PC-3 (cell line): ENCODE measurements around the gene CSMD2. TPM values are rescaled to one million over a fixed set of nuclear protein-coding genes. Genes with fewer than 3 reads are reported as not detected.

Experiments
- ATAC-seq: fragments of 200-7000 bp; cut with Tn5 transposase; 2 replicates; pipeline ENCODE4 v1.9.1; 2020; ENCODE audit warnings: mild to moderate bottlenecking, moderate library complexity
- BruUV-seq: library from RNA; stranded (reverse); fragments of 400-500 nt; replicated peaks from 2 replicates; lab custom pipeline; 2021; lab: Mats Ljungman, UMichigan
- CTCF ChIA-PET: fragments of 300-600 bp; sonication (Branson Sonifier 250); formaldehyde crosslinking; loops from one replicate; lab custom pipeline; 2022; ENCODE audit warnings: antibody characterized with exemption; lab: Charles Lee
- POLR2A ChIA-PET: fragments of 300-600 bp; sonication (Branson Sonifier 250); formaldehyde crosslinking; loops from one replicate; lab custom pipeline; 2022; ENCODE audit warnings: antibody characterized with exemption; ENCODE audit not compliant: unreplicated experiment; lab: Charles Lee
- DNase-seq: peaks from one replicate; pipeline ENCODE4 v3.0.0-alpha.2; 2015
- H2AFZ ChIP-seq: fragments of 300-600 bp; sonication (generic); 2 replicates; pipeline ENCODE4 v1.6.0; 2016; ENCODE audit warnings: antibody characterized with exemption, low read length
- H3F3A ChIP-seq: fragments of 300-600 bp; sonication (generic); one replicate; pipeline ENCODE4 v1.6.0; 2017; ENCODE audit warnings: antibody characterized with exemption, low read length, control low read depth, mild to moderate bottlenecking; ENCODE audit not compliant: unreplicated experiment
- H3K27ac ChIP-seq: fragments of 300-600 bp; sonication (generic); 2 replicates; pipeline ENCODE4 v1.5.1; 2016; ENCODE audit warnings: mild to moderate bottlenecking, low read length
- H3K27me3 ChIP-seq: fragments of 300-600 bp; sonication (generic); 2 replicates; pipeline ENCODE4 v1.6.1; 2016; ENCODE audit warnings: low read length, mixed read lengths
- H3K36me3 ChIP-seq: fragments of 300-600 bp; sonication (generic); 2 replicates; pipeline ENCODE4 v1.6.1; 2016; ENCODE audit warnings: low read depth, mixed run types, low read length, mixed read lengths
- H3K4me1 ChIP-seq: fragments of 300-600 bp; sonication (generic); 2 replicates; pipeline ENCODE4 v1.5.1; 2016; ENCODE audit warnings: low read length; ENCODE audit not compliant: insufficient read depth
- H3K4me2 ChIP-seq: fragments of 300-600 bp; sonication (generic); 2 replicates; pipeline ENCODE4 v1.6.0; 2016; ENCODE audit warnings: low read length
- H3K4me3 ChIP-seq: fragments of 300-600 bp; sonication (generic); 2 replicates; pipeline ENCODE4 v1.5.1; 2016; ENCODE audit warnings: mild to moderate bottlenecking, low read length, mixed read lengths
- H3K79me2 ChIP-seq: fragments of 300-600 bp; sonication (generic); 2 replicates; pipeline ENCODE4 v1.6.1; 2017; ENCODE audit warnings: low read length, mixed read lengths
- H3K9ac ChIP-seq: fragments of 300-600 bp; sonication (generic); 2 replicates; pipeline ENCODE4 v1.6.0; 2016; ENCODE audit warnings: mild to moderate bottlenecking, low read length
- H3K9me2 ChIP-seq: fragments of 300-600 bp; sonication (generic); replicated peaks from 2 replicates; pipeline ENCODE4 v1.6.1; 2016; ENCODE audit warnings: mixed run types, low read length, mixed read lengths
- H3K9me3 ChIP-seq: fragments of 300-600 bp; sonication (generic); 2 replicates; pipeline ENCODE4 v1.6.1; 2016; ENCODE audit warnings: low read length, mixed read lengths
- H4K20me1 ChIP-seq: fragments of 300-600 bp; sonication (generic); 2 replicates; pipeline ENCODE4 v1.6.1; 2016; ENCODE audit warnings: low read length, mixed read lengths
- CTCF ChIP-seq: fragments of 300-600 bp; sonication (generic); conservative IDR thresholded peaks from 2 replicates; pipeline ENCODE4 v1.5.1; 2017; ENCODE audit warnings: antibody characterized with exemption, low read depth, mild to moderate bottlenecking, low read length
- EZH2 ChIP-seq: fragments of 300-600 bp; sonication (generic); IDR thresholded peaks from one replicate; pipeline ENCODE4 v1.6.1; 2017; ENCODE audit warnings: antibody characterized with exemption, mild to moderate bottlenecking, low read length; ENCODE audit not compliant: unreplicated experiment
- EZH2phosphoT487 ChIP-seq: fragments of 300-600 bp; sonication (generic); IDR thresholded peaks from 2 replicates; pipeline ENCODE4 v1.6.1; 2018; ENCODE audit warnings: mild to moderate bottlenecking, antibody characterized with exemption, low read length, borderline replicate concordance
- intact Hi-C: fragments of 100-400 bp; cut with micrococcal nuclease; formaldehyde crosslinking; loops from 2 replicates; pipeline ENCODE4 v1.9.0; 2023
- total RNA-seq: library from RNA; depleted of rRNA; stranded (reverse); fragments of >200 nt; gene quantifications from 2 replicates; pipeline ENCODE4 v1.2.3, GENCODE V29; 2014

Gene CSMD2
- total RNA-seq, 1 experiment from 2014 or later: not detected

- Histone ChIP-seq H3K9ac (no peak overlapping the region), H3K27ac (no peak overlapping the region), H3K27me3 (peaks cover 69% of the 10 kb centered on the region), H2AFZ (no peak overlapping the region), H3K4me2 (no peak overlapping the region), H3K4me1 (no peaks in the 10 kb centered on the region), H3K9me2 (no peaks in the 10 kb centered on the region), H3K9me3 (no peaks in the 10 kb centered on the region), H3K4me3 (no peak overlapping the region), H3F3A (no peaks in the 10 kb centered on the region), H4K20me1 (no peaks in the 10 kb centered on the region), H3K36me3 (no peaks in the 10 kb centered on the region), H3K79me2 (no peaks in the 10 kb centered on the region)
- DNase-seq (no peak), ATAC-seq (no peak)
- CTCF ChIA-PET: no interaction called here
- intact Hi-C loops: no loop called here
- BruUV-seq: no TSS peak
- TF ChIP-seq EZH2 (no peak), EZH2phosphoT487 (no peak), CTCF (no peak)
- POLR2A ChIA-PET: no interaction called here
Measured at GRCh38 chr1:33535334-33535733, 629.7 kb downstream of the CSMD2 start.

DNA sequence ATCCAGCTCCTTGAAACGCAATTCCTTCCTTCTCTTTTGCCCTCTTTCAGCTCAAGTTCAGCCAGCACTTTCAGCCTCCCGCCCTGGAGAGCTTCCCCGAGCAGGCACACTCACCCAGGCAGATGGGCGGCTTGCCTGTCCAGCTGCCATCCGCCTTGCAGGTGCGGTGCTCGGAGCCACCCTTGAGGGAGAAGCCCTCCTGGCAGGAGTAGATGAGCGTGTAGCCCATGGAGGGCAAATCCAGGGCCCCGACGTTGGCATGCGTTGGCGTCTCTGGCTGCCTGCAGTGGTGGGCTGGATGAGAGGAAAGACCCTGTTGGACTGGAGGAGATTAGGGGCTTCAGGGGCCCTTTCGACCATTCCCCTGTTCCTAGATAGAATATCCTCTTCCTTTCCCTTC is 632.1 kb downstream of the CSMD2 start:
- no peaks in the 10 kb centered on the region for H3K4me1 ChIP-seq
- CTCF ChIA-PET: no interaction called here
- no peak overlapping the region for H3K4me3 ChIP-seq
- POLR2A ChIA-PET: no interaction called here
- H3K27me3 ChIP-seq: peaks cover 82% of the 10 kb centered on the region
- DNase-seq (no peak), ATAC-seq (no peak)
- no peak overlapping the region for H3K27ac ChIP-seq
- H3K9me2 ChIP-seq: no peaks in the 10 kb centered on the region
- H3F3A ChIP-seq: no peaks in the 10 kb centered on the region
- no peak overlapping the region for H2AFZ ChIP-seq
- no peak overlapping the region for H3K9ac ChIP-seq
- no peaks in the 10 kb centered on the region for H3K79me2 ChIP-seq
- no peaks in the 10 kb centered on the region for H4K20me1 ChIP-seq
- no peaks in the 10 kb centered on the region for H3K36me3 ChIP-seq
- no peak for TF ChIP-seq CTCF
- no peak for TF ChIP-seq EZH2
- no peak overlapping the region for H3K4me2 ChIP-seq
- BruUV-seq: no TSS peak
- no peaks in the 10 kb centered on the region for H3K9me3 ChIP-seq
- intact Hi-C loops: no loop called here

- Histone ChIP-seq H3K27ac (no peak overlapping the region), H4K20me1 (no peaks in the 10 kb centered on the region), H3K36me3 (no peaks in the 10 kb centered on the region), H3K4me3 (no peak overlapping the region), H3K9me3 (no peaks in the 10 kb centered on the region), H3K4me2 (no peak overlapping the region), H3K9ac (no peak overlapping the region), H2AFZ (no peak overlapping the region), H3F3A (no peaks in the 10 kb centered on the region), H3K27me3 (peaks cover 79% of the 10 kb centered on the region), H3K4me1 (no peaks in the 10 kb centered on the region), H3K9me2 (no peaks in the 10 kb centered on the region), H3K79me2 (no peaks in the 10 kb centered on the region)
- intact Hi-C loops: no loop called here
- no peak for ATAC-seq
- ChIA-PET CTCF (no interaction called here), POLR2A (no interaction called here)
- no peak for DNase-seq
- TF ChIP-seq EZH2phosphoT487 (no peak), EZH2 (no peak), CTCF (no peak)
- BruUV-seq: no TSS peak
Measured at GRCh38 chr1:33532250-33532649, 632.8 kb downstream of the CSMD2 start.
